ENCODE results near the gene CCDC92.

GRCh38 chr12:123905319-123905925, 67.2 kb downstream of the CCDC92 start:
- peak; percentile 36 to 51; a peak in 4 of 5 replicates for TF ChIP-seq RAD21 (conservative IDR thresholded peaks at IDR 0.05 in 1 of 2, IDR thresholded peaks at IDR 0.05 in 1 of 2)
- peak; percentile 79 for TF ChIP-seq CTCF (IDR thresholded peaks at IDR 0.05)
- TF ChIP-seq POLR2AphosphoS2 (conservative IDR thresholded peaks at IDR 0.05; ENCODE audit: low read length), result no peak
- TF ChIP-seq EP300 (IDR thresholded peaks at IDR 0.05), result no peak
- TF ChIP-seq REST (IDR thresholded peaks at IDR 0.05), result no peak
- TF ChIP-seq GATA3 (IDR thresholded peaks at IDR 0.05; ENCODE audit: borderline replicate concordance), result no peak
- TF ChIP-seq MAFK (IDR thresholded peaks at IDR 0.05; ENCODE audit: partially characterized antibody), result no peak
- TF ChIP-seq MAX (IDR thresholded peaks at IDR 0.05), result no peak
- TF ChIP-seq JUNB (IDR thresholded peaks at IDR 0.05), result no peak
- no peak for TF ChIP-seq KDM1A (IDR thresholded peaks at IDR 0.05; ENCODE audit: low read depth)
- TF ChIP-seq MYC (IDR thresholded peaks at IDR 0.05; ENCODE audit: borderline replicate concordance, low read length), result no peak
- no peak for TF ChIP-seq RNF2 (IDR thresholded peaks at IDR 0.05; ENCODE audit: borderline replicate concordance, low read depth)
- no peak for TF ChIP-seq RARB (CRISPR knock-in tag; IDR thresholded peaks at IDR 0.05)

All from A549 (cell line).